Uterus (tissue), 4 donors: ENCODE measurements around the gene LDHB. TPM values are rescaled to one million over a fixed set of nuclear protein-coding genes. Genes with fewer than 3 reads are reported as not detected.

Experiments
- DNase-seq, 2 donors: peaks; one replicate each; pipeline ENCODE4 v3.0.0-alpha.2; 2019 to 2020
- H3K27ac ChIP-seq, 2 donors: fragments of 200-600 bp; sonication (generic); 1 replicate in 1 of 2; 2 replicates in 1 of 2; pipeline ENCODE4 v1.5.1; 2016 to 2018
- H3K27me3 ChIP-seq, 2 donors: fragments of 200-600 bp; sonication (generic); one replicate each; pipeline ENCODE4 v1.5.1; 2018 to 2019; ENCODE audit warnings: control low read depth in 1 of 2
- H3K36me3 ChIP-seq, 2 donors: fragments of 200-600 bp; sonication (generic); one replicate each; pipeline ENCODE4 v1.5.1; 2019; ENCODE audit warnings: control low read depth in 1 of 2
- H3K4me1 ChIP-seq, 2 donors: fragments of 200-600 bp; sonication (generic); one replicate each; pipeline ENCODE4 v1.5.1; 2018 to 2019; ENCODE audit warnings: control low read depth in 1 of 2
- H3K4me3 ChIP-seq, 2 donors: fragments of 200-600 bp; sonication (generic); 1 replicate in 1 of 2; 2 replicates in 1 of 2; pipeline ENCODE4 v1.5.1; 2018 to 2019; ENCODE audit warnings: mild to moderate bottlenecking in 1 of 2
- H3K9me3 ChIP-seq, 2 donors: fragments of 200-600 bp; sonication (generic); one replicate each; pipeline ENCODE4 v1.5.1; 2019; ENCODE audit warnings: control low read depth in 1 of 2
- CTCF ChIP-seq, 4 experiments: fragments of 200-600 bp in 2 of 4; fragments of 450-650 bp in 2 of 4; sonication (generic) in 2 of 4; IDR thresholded peaks; one replicate each; pipeline ENCODE4 v1.5.1; 2016 to 2019; ENCODE audit warnings: antibody characterized with exemption in 4 of 4, mild to moderate bottlenecking in 2 of 4, moderate library complexity in 1 of 4
- POLR2A ChIP-seq, 2 donors: fragments of 450-650 bp; IDR thresholded peaks; one replicate each; pipeline ENCODE4 v1.6.1; 2016; ENCODE audit warnings: antibody characterized with exemption in 2 of 2, mild to moderate bottlenecking in 1 of 2, moderate library complexity in 1 of 2
- intact Hi-C: fragments of 100-400 bp; cut with DNase I; formaldehyde crosslinking; loops from one replicate; pipeline ENCODE4 v1.15.1; 2023; ENCODE audit warnings: low total_unique reads
- total RNA-seq, 4 donors: library from RNA; depleted of rRNA in 3 of 4; stranded (reverse); fragments of >200 nt in 3 of 4; gene quantifications; one replicate each; pipeline versions ENCODE4 v1.1.0 to v1.2.4, GENCODE V29; 2014 to 2023
- donor health status: DM: yes; HTN: yes; CAD: no.

The LDHB gene
- total RNA-seq, 4 donors from 2014 or later, result 154 to 558 (median 252) TPM

- DNase-seq, result no peak
- no peak for TF ChIP-seq CTCF (IDR thresholded peaks at IDR 0.05)
- TF ChIP-seq POLR2A (IDR thresholded peaks at IDR 0.05), result no peak
- intact Hi-C loops, result loop anchor here (10.0 kb wide), 1 partner anchor 299 kb away; no protein-coding TSS in a partner anchor
- Histone ChIP-seq H3K36me3 (no peaks in the 10 kb centered on the region), H3K4me3 (no peak overlapping the region), H3K27me3 (no peaks in the 10 kb centered on the region), H3K27ac (no peak overlapping the region), H3K9me3 (no peaks in the 10 kb centered on the region), H3K4me1 (no peaks in the 10 kb centered on the region)
Measured at GRCh38 chr12:21695986-21696385, 38.3 kb upstream of the LDHB start.

GRCh38 chr12:21694660-21695059 is 37.0 kb upstream of the LDHB start:
- H3K4me3 ChIP-seq, result no peak overlapping the region
- H3K4me1 ChIP-seq, result no peaks in the 10 kb centered on the region
- no peaks in the 10 kb centered on the region for H3K27me3 ChIP-seq
- DNase-seq, result no peak
- no peak overlapping the region for H3K27ac ChIP-seq
- TF ChIP-seq CTCF (IDR thresholded peaks at IDR 0.05) (no peak), POLR2A (IDR thresholded peaks at IDR 0.05) (no peak)
- peaks cover 0 to 1% of the 10 kb centered on the region in 2 donors for H3K9me3 ChIP-seq
- H3K36me3 ChIP-seq, result no peaks in the 10 kb centered on the region
- intact Hi-C loops, result loop anchor here (10.0 kb wide), 1 partner anchor 300 kb away; no protein-coding TSS in a partner anchor

- TF ChIP-seq POLR2A (IDR thresholded peaks at IDR 0.05), result no peak
- TF ChIP-seq CTCF (IDR thresholded peaks at IDR 0.05), result no peak
- intact Hi-C loops, result loop anchor here (10.0 kb wide), 1 partner anchor 303 kb away; no protein-coding TSS in a partner anchor
- H3K36me3 ChIP-seq, result no peaks in the 10 kb centered on the region
- H3K27me3 ChIP-seq, result no peaks in the 10 kb centered on the region
- peaks cover 0 to 3% of the 10 kb centered on the region in 2 donors for H3K9me3 ChIP-seq
- no peaks in the 10 kb centered on the region for H3K4me1 ChIP-seq
- DNase-seq, result no peak
- H3K4me3 ChIP-seq, result no peak overlapping the region
- H3K27ac ChIP-seq, result no peak overlapping the region
Measured at GRCh38 chr12:21691515-21691914, 33.9 kb upstream of the LDHB start.

- Histone ChIP-seq H3K27me3 (no peaks in the 10 kb centered on the region), H3K4me1 (no peaks in the 10 kb centered on the region), H3K36me3 (no peaks in the 10 kb centered on the region), H3K27ac (no peak overlapping the region), H3K4me3 (no peak overlapping the region), H3K9me3 (peaks cover 0 to 3% of the 10 kb centered on the region in 2 donors)
- intact Hi-C loops, result loop anchor here (10.0 kb wide), 1 partner anchor 304 kb away; no protein-coding TSS in a partner anchor
- no peak for DNase-seq
- TF ChIP-seq POLR2A (IDR thresholded peaks at IDR 0.05), result no peak
- no peak for TF ChIP-seq CTCF (IDR thresholded peaks at IDR 0.05)
Measured at GRCh38 chr12:21690704-21691368, 33.2 kb upstream of the LDHB start.

GRCh38 chr12:21683115-21683514 is 25.5 kb upstream of the LDHB start:
- no peaks in the 10 kb centered on the region for H3K4me1 ChIP-seq
- H3K9me3 ChIP-seq, result no peaks in the 10 kb centered on the region
- H3K27ac ChIP-seq, result no peak overlapping the region
- no peak overlapping the region for H3K4me3 ChIP-seq
- no peaks in the 10 kb centered on the region for H3K27me3 ChIP-seq
- no peak for DNase-seq
- H3K36me3 ChIP-seq, result no peaks in the 10 kb centered on the region
- no peak for TF ChIP-seq POLR2A (IDR thresholded peaks at IDR 0.05)
- no peak for TF ChIP-seq CTCF (IDR thresholded peaks at IDR 0.05)
- intact Hi-C loops, result no loop called here
